DOHH2 (cell line): ENCODE measurements around the gene KAT6B.

Experiments used
- H3F3A ChIP-seq: fragments of 200-600 bp; sonication (generic), shearing (Covaris generic); 2 replicates; pipeline ENCODE4 v1.6.0; 2016; ENCODE audit warnings: antibody characterized with exemption, mild to moderate bottlenecking; ENCODE audit not compliant: control insufficient read depth, insufficient read depth
- H3K27ac ChIP-seq: fragments of 200-600 bp; sonication (generic); 2 replicates; pipeline ENCODE4 v1.5.1; 2014; ENCODE audit warnings: low read depth, mild to moderate bottlenecking, low read length, moderate library complexity
- H3K27me3 ChIP-seq: fragments of 200-600 bp; sonication (generic); 2 replicates; pipeline ENCODE4 v1.6.1; 2014; ENCODE audit warnings: mild to moderate bottlenecking, low read length, mixed read lengths; ENCODE audit not compliant: control insufficient read depth
- H3K36me3 ChIP-seq: fragments of 200-600 bp; sonication (generic); 2 replicates; pipeline ENCODE4 v1.6.1; 2014; ENCODE audit warnings: mild to moderate bottlenecking, low read length, moderate library complexity, mixed read lengths; ENCODE audit not compliant: control insufficient read depth
- H3K4me1 ChIP-seq: fragments of 200-600 bp; sonication (generic); 2 replicates; pipeline ENCODE4 v1.6.1; 2014; ENCODE audit warnings: mild to moderate bottlenecking, low read length, mixed read lengths; ENCODE audit not compliant: control insufficient read depth
- H3K4me2 ChIP-seq: fragments of 200-600 bp; sonication (generic); 2 replicates; pipeline ENCODE4 v1.6.0; 2014; ENCODE audit warnings: mild to moderate bottlenecking, low read length, moderate library complexity
- H3K4me3 ChIP-seq: fragments of 200-600 bp; sonication (generic); 2 replicates; pipeline ENCODE4 v1.5.1; 2014; ENCODE audit warnings: mild to moderate bottlenecking, low read length, mixed read lengths
- H3K79me2 ChIP-seq: fragments of 200-600 bp; sonication (generic); 2 replicates; pipeline ENCODE4 v1.6.1; 2014; ENCODE audit warnings: mild to moderate bottlenecking, low read length, mixed read lengths; ENCODE audit not compliant: control insufficient read depth
- H3K9me2 ChIP-seq: fragments of 200-600 bp; sonication (generic); replicated peaks from 2 replicates; pipeline ENCODE4 v1.6.1; 2014; ENCODE audit warnings: mild to moderate bottlenecking, low read length, mixed read lengths; ENCODE audit not compliant: control insufficient read depth
- H3K9me3 ChIP-seq: fragments of 200-600 bp; sonication (generic); 2 replicates; pipeline ENCODE4 v1.6.1; 2014; ENCODE audit warnings: antibody characterized with exemption, low read length, mixed read lengths; ENCODE audit not compliant: control insufficient read depth, insufficient read depth
- H4K20me1 ChIP-seq: fragments of 200-600 bp; sonication (generic); 2 replicates; pipeline ENCODE4 v1.6.0; 2014; ENCODE audit warnings: low read depth, mild to moderate bottlenecking, antibody characterized with exemption, low read length, moderate library complexity; ENCODE audit not compliant: control insufficient read depth, insufficient read depth
- CTCF ChIP-seq: fragments of 200-600 bp; sonication (generic); IDR thresholded peaks from one replicate; pipeline ENCODE4 v1.5.1; 2014; ENCODE audit warnings: antibody characterized with exemption, mild to moderate bottlenecking, low read depth, low read length; ENCODE audit not compliant: poor library complexity, severe bottlenecking
- EZH2phosphoT487 ChIP-seq: fragments of 200-600 bp; sonication (generic); IDR thresholded peaks from 2 replicates; pipeline ENCODE4 v1.6.1; 2017; ENCODE audit warnings: borderline replicate concordance, mild to moderate bottlenecking, antibody characterized with exemption, low read length, moderate library complexity, mixed read lengths

The KAT6B gene

GRCh38 chr10:75015442-75015841 is 189.0 kb downstream of the KAT6B start:
- H3K79me2 ChIP-seq: no peaks in the 10 kb centered on the region
- H3K4me1 ChIP-seq: peaks cover 10% of the 10 kb centered on the region
- no peaks in the 10 kb centered on the region for H3K9me3 ChIP-seq
- H4K20me1 ChIP-seq: no peaks in the 10 kb centered on the region
- H3K36me3 ChIP-seq: no peaks in the 10 kb centered on the region; the same call in 1 of the 2 replicates
- no peak overlapping the region for H3K27ac ChIP-seq
- H3K9me2 ChIP-seq: no peaks in the 10 kb centered on the region
- TF ChIP-seq CTCF (no peak), EZH2phosphoT487 (no peak)
- 0 out of 2 replicates have a peak, but pooled peaks cover 3% of the 10 kb centered on the region for H3F3A ChIP-seq
- H3K27me3 ChIP-seq: no peaks in the 10 kb centered on the region
- H3K4me2 ChIP-seq: no peak overlapping the region
- H3K4me3 ChIP-seq: no peak overlapping the region

DNA sequence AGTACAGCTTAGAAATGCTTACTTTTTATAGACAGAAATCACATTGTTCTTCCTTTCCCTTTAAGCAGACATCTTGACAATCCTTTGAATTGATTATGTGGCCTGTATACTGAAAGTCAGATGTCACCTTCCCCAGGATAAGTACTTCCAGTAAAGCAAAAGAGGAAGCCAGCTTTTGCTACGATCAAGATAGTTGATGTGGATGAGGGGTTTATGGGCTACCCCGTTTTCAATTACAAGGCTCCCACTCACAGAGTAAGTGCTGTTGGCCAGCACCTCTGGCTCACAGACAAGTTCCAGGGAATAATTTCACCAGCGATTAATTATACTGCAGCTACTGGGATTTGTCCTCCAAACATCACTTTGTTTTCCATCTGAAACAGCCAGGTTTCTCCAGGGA is 189.9 kb downstream of the KAT6B start:
- Histone ChIP-seq H3K79me2 (no peaks in the 10 kb centered on the region), H3K4me2 (no peak overlapping the region)

DNA sequence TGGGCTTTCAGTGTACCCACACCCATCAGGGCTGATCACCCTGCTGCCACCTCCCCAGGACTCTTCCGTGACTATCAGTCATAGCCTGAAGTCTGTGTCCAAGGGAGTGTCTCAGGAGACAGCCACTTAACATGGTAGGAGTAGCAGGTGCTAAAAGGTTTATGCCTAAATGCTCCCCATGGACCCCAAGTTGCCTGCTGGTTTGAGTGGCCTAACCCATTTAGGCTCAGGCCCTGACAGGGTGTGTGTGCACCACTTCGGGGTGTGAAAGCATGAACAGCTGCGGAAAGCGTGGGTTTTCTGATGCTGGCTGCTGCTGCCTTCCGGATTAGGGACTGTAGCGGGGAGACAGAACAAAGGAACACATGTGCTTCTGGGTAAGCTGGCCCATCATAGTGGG is 191.9 kb downstream of the KAT6B start:
- peaks cover 19% of the 10 kb centered on the region for H3K36me3 ChIP-seq
- H3K4me2 ChIP-seq: no peak overlapping the region
- peaks cover 20% of the 10 kb centered on the region for H3K4me1 ChIP-seq

More for the DNA sequence above, 189.9 kb downstream of the KAT6B start:
- H3K4me3 ChIP-seq: no peak overlapping the region
- no peak for TF ChIP-seq EZH2phosphoT487
- TF ChIP-seq CTCF: no peak
- peaks cover under 1% of the 10 kb centered on the region; the same call in 1 of the 2 replicates for H3K36me3 ChIP-seq
- no peaks in the 10 kb centered on the region for H3F3A ChIP-seq
- no peaks in the 10 kb centered on the region for H4K20me1 ChIP-seq
- H3K4me1 ChIP-seq: peaks cover 10% of the 10 kb centered on the region
- no peaks in the 10 kb centered on the region for H3K9me3 ChIP-seq
- H3K27ac ChIP-seq: no peak overlapping the region
- no peaks in the 10 kb centered on the region for H3K9me2 ChIP-seq
- H3K27me3 ChIP-seq: no peaks in the 10 kb centered on the region

More for the DNA sequence above, 191.9 kb downstream of the KAT6B start:
- Histone ChIP-seq H3K27ac (no peak overlapping the region), H3F3A (no peaks in the 10 kb centered on the region), H4K20me1 (no peaks in the 10 kb centered on the region), H3K9me3 (no peaks in the 10 kb centered on the region), H3K9me2 (no peaks in the 10 kb centered on the region), H3K79me2 (no peaks in the 10 kb centered on the region), H3K4me3 (no peak overlapping the region), H3K27me3 (no peaks in the 10 kb centered on the region)
- TF ChIP-seq CTCF (no peak), EZH2phosphoT487 (no peak)
